NCI-H128 (cell line): ENCODE measurements around the gene CEP350.

ENCODE experiments used
- DNase-seq: peaks from one replicate; lab custom pipeline; 2025; ENCODE audit not compliant: unreplicated experiment; lab: John Stamatoyannopoulos, UW

Gene CEP350, protein sequence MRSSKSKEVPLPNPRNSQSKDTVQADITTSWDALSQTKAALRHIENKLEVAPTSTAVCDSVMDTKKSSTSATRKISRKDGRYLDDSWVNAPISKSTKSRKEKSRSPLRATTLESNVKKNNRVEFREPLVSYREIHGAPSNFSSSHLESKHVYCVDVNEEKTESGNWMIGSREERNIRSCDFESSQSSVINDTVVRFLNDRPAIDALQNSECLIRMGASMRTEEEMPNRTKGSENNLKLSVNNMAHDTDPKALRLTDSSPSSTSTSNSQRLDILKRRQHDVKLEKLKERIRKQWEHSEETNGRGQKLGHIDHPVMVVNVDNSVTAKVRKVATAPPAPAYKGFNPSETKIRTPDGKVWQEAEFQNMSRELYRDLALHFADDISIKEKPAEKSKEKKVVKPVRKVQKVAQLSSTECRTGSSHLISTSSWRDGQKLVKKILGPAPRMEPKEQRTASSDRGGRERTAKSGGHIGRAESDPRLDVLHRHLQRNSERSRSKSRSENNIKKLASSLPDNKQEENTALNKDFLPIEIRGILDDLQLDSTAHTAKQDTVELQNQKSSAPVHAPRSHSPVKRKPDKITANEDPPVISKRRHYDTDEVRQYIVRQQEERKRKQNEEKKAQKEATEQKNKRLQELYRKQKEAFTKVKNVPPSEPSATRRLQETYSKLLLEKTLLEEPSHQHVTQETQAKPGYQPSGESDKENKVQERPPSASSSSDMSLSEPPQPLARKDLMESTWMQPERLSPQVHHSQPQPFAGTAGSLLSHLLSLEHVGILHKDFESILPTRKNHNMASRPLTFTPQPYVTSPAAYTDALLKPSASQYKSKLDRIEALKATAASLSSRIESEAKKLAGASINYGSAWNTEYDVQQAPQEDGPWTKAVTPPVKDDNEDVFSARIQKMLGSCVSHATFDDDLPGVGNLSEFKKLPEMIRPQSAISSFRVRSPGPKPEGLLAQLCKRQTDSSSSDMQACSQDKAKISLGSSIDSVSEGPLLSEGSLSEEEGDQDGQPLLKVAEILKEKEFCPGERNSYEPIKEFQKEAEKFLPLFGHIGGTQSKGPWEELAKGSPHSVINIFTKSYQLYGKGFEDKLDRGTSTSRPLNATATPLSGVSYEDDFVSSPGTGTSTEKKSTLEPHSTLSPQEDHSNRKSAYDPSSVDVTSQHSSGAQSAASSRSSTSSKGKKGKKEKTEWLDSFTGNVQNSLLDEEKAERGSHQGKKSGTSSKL (N-terminal part only)

DNA sequence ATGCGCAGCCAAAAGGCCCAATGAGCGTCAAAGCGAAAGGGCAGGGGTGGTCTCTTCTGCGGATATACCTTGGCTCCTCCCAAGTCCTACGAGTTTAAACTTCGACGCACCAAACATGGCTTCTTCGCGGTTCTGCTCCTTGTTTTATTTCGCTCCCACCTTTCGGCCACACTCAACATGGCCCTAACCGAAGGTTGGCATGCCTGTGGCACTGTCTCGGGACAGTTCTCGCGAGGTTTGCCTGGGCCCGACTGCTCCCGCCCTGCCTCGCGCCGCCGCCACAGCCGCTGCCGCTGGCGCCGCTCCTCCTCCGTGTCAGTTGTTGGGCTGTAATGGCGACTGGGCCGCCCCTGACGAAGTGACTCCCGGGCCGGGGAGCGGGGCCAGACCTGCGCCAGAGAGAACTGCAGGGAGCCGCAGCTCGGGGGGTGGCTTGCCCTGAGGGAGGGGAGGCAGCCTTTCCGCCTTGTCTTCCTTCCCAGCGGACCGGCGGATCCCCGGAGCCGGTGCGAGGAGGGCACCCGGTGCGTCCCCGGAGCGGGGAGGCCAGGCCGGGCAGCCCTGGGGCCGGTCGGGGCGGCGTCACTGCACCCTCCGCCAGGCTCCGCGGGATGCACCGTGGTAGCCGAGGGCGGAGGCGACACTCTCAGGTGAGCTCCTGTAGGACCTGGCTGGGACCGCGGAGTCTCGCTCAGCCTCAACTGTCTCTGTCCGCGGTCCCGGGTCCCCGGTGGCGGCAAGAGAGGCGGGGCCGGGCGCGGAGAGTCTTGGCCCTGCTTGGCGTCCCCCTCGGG lies at the start of gene CEP350:
Gene CEP350 (plus strand): TSS at position 318 of the 794 bp plus-strand sequence. CDS start 31,372 bp downstream, outside the sequence.
- peak; percentile 99 for DNase-seq

DNA sequence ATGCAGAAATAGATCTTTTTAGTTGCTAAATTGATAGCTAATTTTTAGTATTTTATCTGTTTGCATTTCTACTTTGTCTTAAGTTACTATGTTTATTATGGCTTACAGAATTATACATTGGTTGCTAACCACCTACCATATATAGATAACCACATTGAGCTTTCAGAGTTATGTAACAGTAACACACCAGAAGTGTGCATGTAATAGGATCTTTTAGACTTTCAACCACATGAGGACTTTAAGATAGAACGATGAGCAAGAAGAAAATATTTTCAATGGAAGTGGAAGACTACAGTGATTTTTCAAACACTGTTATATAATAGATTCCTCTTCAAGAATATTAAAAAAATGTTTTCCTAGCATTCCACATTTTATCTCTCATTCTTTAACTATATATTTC lies 43.7 kb upstream of the CEP350 start:
- DNase-seq = no peak

DNA sequence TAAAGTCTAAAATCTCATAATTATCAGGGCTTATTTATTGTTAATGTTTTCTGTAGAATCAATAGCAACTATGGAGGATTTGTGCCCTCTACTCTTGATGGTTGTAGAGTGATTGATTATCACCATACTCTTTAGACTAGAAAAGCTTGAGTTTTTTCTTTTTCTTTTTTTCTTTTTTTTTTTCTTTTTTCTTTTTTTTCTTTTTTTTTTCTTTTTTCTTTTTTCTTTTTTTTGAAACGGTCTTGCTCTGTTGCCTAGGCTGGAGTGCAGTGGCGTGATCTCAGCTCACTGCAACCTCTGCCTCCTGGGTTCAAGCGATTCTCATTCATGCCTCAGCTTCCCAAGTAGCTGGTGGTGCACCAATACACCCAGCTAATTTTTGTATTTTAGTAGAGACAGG lies 42.8 kb upstream of the CEP350 start:
- DNase-seq = no peak

DNA sequence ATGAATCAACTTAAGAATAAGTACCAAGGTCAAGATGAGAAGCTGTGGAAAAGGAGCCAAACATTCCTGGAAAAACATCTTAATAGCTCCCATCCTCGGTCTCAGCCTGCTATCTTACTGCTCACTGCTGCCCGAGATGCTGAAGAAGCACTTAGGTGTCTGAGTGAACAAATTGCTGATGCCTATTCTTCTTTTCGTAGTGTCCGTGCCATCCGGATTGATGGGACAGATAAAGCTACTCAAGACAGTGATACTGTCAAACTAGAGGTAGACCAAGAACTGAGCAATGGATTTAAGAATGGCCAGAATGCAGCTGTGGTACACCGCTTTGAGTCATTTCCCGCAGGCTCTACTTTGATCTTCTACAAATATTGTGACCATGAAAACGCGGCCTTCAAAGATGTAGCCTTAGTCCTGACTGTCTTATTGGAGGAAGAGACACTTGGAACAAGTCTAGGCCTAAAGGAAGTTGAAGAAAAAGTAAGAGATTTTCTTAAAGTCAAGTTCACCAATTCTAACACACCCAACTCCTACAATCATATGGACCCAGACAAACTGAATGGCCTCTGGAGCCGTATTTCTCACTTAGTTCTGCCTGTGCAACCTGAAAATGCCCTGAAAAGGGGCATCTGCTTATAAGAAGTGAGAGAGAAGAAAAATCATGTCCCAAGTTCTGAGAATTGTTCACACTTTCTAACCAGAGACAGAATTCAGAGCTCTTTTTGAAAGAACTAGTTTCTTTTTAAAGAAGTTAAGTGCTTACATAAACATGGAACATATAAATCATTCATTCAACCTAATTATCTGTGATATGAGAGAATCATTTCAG lies 36.8 kb upstream of the CEP350 start:
- DNase-seq = no peak

DNA sequence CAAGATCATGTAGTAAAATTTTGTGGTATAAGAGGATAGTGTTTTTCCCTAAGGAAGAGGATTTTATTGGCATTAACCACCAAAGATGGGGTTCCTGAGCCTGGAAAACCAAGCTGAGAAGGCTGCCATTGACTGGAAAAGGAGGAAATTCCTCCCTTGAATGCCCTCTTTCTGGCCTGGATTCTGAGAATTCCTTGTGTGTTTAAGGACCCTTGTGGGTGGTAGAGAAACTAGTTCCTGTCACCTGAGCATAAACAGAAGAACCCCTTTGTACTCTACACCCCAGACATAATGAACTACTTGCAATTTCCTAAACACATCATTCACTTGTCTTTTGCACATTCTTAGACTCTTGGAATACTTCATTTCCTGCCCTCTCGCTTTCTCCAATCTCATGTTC lies 33.1 kb upstream of the CEP350 start:
- no peak for DNase-seq

DNA sequence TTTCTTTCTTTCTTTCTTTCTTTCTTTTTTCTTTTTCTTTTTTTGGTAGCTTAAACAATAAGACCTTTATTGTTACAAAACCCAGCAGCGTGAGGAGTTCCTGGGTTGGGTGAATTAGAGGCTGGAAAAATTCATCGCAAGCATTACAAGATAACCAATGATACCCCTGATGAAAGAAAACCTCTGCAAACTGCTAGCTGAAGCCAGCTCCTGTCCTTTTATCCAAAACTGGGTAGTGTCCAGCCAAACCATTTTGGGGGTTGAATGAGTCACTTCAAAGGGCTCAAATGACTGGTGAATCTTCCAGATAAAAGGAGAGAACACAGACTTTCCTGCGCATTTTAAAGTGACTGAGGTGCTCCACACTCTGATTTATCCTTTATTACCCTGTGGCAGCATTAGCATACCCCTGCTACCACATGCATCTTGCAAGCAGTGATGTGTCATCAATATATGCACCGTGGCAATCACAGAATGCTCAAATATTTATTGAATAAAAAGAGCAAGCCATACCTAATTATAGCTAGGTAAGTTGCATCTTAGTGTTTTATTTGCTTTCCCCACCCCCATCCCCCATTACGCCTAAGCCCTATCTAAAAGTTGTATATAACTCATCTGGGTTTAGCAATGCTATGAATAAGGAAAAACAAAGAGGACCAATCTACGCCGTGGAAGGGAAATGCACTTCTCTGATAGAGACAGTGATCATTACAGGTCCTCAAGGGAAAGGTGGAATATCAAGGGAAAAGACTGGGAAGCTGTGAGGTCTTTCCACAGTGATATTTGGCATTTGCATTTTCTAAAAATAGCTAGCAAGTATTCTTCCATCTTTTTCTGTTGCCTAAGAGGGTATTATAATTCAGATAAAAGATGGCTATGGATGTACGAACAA lies 32.4 kb upstream of the CEP350 start:
- DNase-seq = no peak

DNA sequence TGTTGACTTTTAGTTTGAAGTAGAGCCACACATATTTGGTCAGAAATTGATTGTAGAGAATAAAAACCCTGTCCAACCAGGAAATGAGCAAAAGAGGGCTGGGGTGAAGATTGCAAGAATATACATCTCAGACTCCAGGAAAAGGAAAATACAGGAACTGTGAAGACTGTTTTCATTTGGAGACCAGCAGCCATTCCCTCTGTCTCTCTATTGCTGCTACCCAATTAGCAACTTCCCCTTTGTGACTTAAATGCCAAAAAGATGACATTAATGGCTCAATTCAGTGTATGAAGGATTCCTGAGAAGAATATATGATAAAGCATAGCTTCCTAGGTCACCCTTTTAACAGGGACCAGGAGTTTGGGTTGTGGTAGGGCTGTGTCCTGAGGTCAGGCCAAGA lies 31.6 kb upstream of the CEP350 start:
- no peak for DNase-seq

DNA sequence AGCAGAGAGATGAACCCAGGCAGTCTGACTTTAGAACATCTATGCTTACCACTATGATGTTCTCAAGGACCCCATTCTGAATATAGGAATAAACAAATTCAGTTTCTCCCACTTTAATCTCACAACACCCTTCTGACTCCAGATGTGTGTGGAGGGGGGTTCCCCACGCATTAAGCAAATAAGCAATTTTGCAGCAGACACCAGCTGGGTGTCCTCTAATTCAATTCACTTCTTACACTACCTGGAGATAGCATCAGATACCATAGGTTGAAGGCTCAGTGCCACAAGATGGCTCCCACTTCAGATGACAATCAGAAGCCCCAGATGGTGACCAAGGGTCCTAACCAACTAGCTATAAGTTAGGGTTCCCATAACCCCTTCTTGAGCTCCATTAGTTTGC lies 30.3 kb upstream of the CEP350 start:
- no peak for DNase-seq

DNA sequence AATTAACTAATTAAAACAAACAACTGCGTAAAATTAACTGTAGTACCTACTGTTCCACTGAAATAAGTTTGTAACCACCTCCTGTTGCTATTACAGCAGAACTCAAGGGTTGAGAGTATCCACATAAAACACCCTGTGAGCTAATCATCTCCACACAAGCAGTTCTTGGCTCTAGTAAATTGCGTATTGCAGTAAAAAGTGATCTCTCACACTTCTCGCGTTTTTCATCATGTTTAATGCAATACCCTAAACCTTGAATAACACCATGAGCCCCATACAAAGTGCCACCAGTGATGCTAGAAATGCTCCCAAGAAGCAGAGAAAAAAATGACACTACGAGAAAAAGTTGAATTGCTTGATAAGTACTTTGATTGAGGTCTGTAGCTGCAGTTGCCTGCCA lies 29.3 kb upstream of the CEP350 start:
- no peak for DNase-seq

DNA sequence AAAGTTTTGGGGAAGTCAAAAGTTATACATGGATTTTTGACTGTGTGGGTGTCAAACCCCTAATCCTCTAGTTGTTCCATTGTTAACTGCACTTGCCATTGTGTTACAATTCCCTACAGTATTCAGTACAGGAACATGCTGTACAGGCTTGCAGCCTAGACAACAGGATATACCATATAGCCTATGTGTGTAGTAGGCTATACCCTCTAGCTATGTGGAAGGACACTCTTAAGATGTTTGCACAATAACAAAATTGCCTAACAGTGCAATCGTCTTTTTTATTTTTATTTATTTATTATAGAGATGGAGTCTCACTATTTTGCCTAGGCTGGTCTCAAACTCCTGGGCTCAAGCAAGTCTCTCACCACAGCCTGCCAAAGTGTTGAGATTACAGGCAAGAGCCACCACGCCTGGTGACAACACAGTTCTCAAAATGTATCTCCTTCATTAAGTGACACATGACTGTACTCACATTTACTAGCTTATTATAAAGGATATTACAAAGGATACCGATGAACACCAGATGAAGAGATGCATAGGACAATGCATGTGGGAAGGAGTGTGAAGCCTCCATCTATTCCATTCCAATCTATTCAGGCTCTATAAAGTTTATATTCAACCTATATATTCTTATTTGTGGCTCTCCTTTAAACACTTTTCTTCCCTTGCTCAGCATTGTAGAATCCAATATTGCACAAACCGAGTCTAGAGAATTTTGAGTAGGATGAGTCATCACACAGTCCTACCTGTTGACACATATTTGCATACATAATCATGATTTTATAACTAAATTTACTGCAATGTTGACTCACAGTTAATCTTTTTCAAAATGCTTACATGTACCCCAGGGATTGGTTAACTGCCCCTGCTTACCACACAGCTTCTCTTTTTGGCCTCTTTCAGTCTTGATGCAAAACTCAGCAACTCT lies 28.4 kb upstream of the CEP350 start:
- no peak for DNase-seq

DNA sequence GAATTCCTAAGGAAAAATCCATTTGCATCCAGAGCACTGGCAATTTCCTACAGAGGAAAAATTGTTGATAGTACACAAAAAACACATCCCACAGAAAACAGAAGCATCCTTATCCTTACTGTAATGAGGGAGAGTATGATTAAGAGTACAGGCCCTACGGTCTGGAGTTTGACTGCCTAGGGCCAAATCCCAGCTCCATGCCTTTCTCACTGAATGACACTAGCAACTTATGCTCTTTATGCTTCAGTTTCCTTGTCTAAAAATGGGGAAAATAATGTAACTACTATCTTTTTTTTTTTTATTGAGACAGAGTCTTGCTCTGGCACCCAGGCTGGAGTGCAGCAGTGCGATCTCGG lies 27.8 kb upstream of the CEP350 start:
- no peak for DNase-seq

DNA sequence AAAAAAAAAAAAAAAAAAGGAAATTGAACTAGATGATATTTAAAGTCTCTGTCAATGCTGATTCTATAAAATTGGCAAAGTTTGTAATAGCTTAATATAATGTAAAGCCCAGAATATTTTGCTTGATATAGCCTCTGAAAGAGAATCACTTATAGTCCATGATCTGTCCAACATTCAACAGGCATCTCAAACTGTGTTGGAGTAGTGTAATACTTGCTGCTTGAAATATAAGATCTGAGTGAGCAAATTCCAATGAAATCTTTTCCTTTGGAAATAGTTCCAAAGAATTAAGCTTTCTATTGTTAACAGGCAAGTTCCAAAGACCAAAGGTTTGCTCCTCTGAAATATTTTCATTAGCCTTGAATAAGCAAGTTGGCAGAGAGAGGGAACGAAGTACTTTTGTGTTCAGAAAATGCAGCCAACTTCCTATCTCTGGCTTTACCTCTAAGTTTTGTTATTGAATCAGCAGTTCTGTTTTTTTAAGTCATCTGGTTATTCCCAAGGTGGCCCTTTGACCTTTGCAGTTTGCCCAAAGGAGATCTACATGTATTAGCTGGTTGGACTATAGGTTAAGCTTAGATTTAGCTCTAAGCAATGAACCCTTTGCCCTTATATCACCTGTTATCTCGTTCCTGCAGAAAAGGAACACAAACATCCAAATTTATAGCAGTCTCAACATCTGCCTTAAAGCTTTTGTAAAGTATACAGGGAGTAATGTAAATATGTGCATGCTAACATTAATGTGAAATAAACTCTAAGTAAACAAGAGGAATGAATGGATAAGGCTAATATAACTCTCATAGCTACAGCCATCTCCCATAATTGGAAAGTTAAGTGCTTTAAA lies 24.4 kb upstream of the CEP350 start:
- DNase-seq = no peak

DNA sequence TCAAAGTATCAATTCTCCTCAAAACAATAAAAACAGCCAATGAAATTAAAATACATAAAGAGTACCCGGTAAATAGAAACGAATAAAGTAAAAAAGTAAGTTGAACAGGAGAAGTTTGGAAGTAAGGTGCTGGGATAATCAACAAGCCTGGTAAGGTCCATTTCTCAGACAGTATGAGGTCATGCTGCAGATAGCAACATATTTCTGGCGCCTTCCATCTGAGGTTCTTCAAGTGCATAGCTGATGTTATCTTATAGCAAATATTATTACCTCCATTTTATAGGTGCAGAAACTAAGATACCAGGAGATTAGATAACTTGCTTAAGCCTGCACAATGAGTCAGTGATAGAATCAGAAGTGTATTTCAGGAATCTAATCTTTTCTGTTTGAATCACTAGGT lies 23.7 kb upstream of the CEP350 start:
- DNase-seq = no peak

DNA sequence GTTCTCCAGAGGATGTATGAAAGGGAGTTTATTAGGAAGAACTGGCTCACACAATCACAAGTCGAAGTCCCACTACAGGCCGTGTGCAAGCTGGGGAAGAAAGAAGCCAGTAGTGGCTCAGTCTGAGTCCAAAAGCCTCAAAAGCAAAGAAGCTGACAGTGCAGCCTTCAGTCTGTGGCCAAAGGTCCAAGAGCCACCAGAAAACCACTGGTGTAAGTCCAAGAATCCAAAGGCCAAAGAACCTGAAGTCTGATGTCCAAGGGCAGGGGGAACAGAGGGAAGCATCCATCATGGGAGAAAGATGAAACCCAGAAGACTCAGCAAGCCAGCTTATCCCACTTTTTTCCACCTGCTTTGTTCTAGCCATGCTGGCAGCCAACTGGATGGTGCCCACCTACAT lies 21.4 kb upstream of the CEP350 start:
- no peak for DNase-seq

DNA sequence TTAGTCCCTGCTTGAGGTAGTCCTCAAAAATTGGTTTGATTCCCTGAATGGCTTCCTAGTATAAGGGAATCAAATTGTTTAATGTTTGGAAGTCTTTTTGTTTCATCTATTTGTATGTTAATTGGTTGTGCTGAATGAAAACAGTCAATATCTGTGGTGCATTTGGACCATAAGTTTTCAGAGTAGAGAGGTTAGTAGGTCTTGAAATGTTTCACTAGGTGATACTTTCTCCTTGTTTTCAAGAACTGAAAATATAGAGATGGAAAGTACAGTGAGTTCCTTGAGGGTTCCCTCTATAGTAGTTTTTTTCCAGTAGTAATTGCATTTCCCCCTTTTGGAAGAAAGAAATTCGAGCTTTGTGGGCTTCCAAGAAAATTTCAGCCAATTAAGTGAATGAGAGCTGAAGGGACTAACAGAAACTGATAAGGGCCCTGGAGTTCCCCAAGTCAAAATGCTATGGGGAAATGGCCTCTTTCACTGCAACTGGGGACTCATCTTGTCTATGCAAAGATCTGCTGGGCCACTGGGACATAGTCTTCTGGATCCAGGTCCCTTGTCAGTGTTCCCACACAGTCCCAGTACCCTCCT lies 18.6 kb upstream of the CEP350 start:
- DNase-seq = no peak

DNA sequence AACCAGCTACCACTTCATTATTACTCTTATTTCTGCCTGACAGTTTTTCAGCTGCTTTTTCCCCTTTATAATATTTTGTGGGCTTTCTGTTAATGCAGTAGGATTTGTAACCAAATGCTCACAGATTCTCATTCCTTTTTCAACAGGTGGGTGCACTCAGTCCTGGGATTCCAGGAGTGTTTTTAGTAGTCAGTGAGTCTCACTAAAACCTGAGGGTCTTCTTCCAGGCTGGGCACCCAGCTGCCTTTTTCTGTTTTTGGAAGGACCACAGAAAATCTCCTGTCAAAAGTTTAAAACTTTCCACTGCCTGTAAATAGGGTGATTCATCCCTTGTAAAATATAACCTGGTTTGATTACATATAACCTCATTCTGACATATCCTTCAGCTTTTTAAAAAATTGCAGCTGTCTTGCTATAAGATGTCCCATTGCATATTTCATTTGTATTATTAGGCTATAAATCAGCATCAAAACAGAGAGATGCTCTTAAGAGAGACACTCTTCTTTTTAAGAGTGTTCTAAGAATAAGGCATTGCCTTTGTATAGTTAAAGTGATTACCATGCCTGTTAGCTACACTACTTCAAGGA lies 16.8 kb upstream of the CEP350 start:
- no peak for DNase-seq
